CD14-positive monocyte (primary cell): ENCODE measurements around the gene LARGE2. TPM values are rescaled to one million over a fixed set of nuclear protein-coding genes. Genes with fewer than 3 reads are reported as not detected.
A peak's percentile ranks its signal among the peaks of the same experiment; 100 is the strongest.

Experiments
- DNase-seq, 3 donors: peaks; one replicate each; pipeline ENCODE4 v3.0.0-alpha.2; 2011 to 2022
- H2AFZ ChIP-seq: 2 replicates; pipeline ENCODE4 v1.6.0; 2012; ENCODE audit warnings: mild to moderate bottlenecking, low read depth, low read length, inconsistent platforms; ENCODE audit not compliant: insufficient read depth, poor library complexity, severe bottlenecking
- H3K27ac ChIP-seq, 2 donors: 1 replicate in 1 of 2; 2 replicates in 1 of 2; pipeline ENCODE4 v1.5.1; 2012 to 2013; ENCODE audit warnings: low read length in 2 of 2, control low read depth in 1 of 2, inconsistent platforms in 1 of 2, low read depth in 1 of 2, mild to moderate bottlenecking in 1 of 2
- H3K27me3 ChIP-seq, 2 donors: one replicate each; pipeline versions ENCODE4 v1.6.0 to v1.6.1; 2011 to 2013; ENCODE audit warnings: low read length in 2 of 2; ENCODE audit not compliant: control insufficient read depth in 2 of 2, insufficient read depth in 2 of 2
- H3K36me3 ChIP-seq, 2 donors: replicated peaks in 1 of 2; 1 replicate in 1 of 2; 2 replicates in 1 of 2; pipeline versions ENCODE4 v1.5.1 to v1.6.1; 2012 to 2013; ENCODE audit warnings: low read length in 2 of 2, control low read depth in 1 of 2, inconsistent platforms in 1 of 2, mild to moderate bottlenecking in 1 of 2; ENCODE audit not compliant: insufficient read depth in 2 of 2, control insufficient read depth in 1 of 2
- H3K4me1 ChIP-seq, 2 donors: 1 replicate in 1 of 2; 2 replicates in 1 of 2; pipeline versions ENCODE4 v1.5.1 to v1.6.1; 2012 to 2013; ENCODE audit warnings: low read length in 2 of 2, control low read depth in 1 of 2, inconsistent platforms in 1 of 2, mild to moderate bottlenecking in 1 of 2, moderate library complexity in 1 of 2; ENCODE audit not compliant: insufficient read depth in 2 of 2, control insufficient read depth in 1 of 2
- H3K4me2 ChIP-seq: replicated peaks from 2 replicates; pipeline ENCODE3; 2012; ENCODE audit warnings: low read length, moderate library complexity, mild to moderate bottlenecking; ENCODE audit not compliant: poor library complexity, severe bottlenecking; ENCODE audit errors: extremely low read depth
- H3K4me3 ChIP-seq, 3 experiments: fragments of 200-600 bp in 1 of 3; sonication (generic) in 1 of 3; replicated peaks in 1 of 3; 1 replicate in 2 of 3; 2 replicates in 1 of 3; pipeline ENCODE4 v1.5.1; 2011 to 2013; ENCODE audit warnings: low read length in 3 of 3, mild to moderate bottlenecking in 3 of 3, control low read depth in 2 of 3, low read depth in 2 of 3, inconsistent platforms in 1 of 3, moderate library complexity in 1 of 3
- H3K79me2 ChIP-seq: 2 replicates; pipeline ENCODE4 v1.6.0; 2012; ENCODE audit warnings: mild to moderate bottlenecking, control low read depth, inconsistent platforms, low read length, moderate library complexity; ENCODE audit not compliant: insufficient read depth
- H3K9ac ChIP-seq: 2 replicates; pipeline ENCODE4 v1.6.0; 2017; ENCODE audit warnings: low read length, mild to moderate bottlenecking; ENCODE audit not compliant: insufficient read depth, poor library complexity, severe bottlenecking
- H3K9me3 ChIP-seq, 2 donors: replicated peaks in 1 of 2; 1 replicate in 1 of 2; 2 replicates in 1 of 2; pipeline versions ENCODE4 v1.5.1 to v1.6.1; 2012 to 2013; ENCODE audit warnings: low read length in 2 of 2, control low read depth in 1 of 2; ENCODE audit not compliant: control insufficient read depth in 1 of 2, insufficient read depth in 1 of 2
- H4K20me1 ChIP-seq: 2 replicates; pipeline ENCODE4 v1.6.0; 2012; ENCODE audit warnings: mild to moderate bottlenecking, low read length, control low read depth, moderate library complexity; ENCODE audit not compliant: insufficient read depth
- H3K27ac Mint-ChIP-seq, 7 donors: one replicate each; pipeline ENCODE4 v1.8.0; 2020; ENCODE audit warnings: mild to moderate bottlenecking in 7 of 7, mixed read lengths in 7 of 7, moderate library complexity in 6 of 7, inconsistent platforms in 2 of 7
- H3K27me3 Mint-ChIP-seq, 3 donors: one replicate each; pipeline ENCODE4 v1.8.0; 2021 to 2022; ENCODE audit warnings: low read depth in 3 of 3, mild to moderate bottlenecking in 3 of 3, mixed read lengths in 3 of 3, moderate library complexity in 3 of 3, inconsistent platforms in 1 of 3
- H3K36me3 Mint-ChIP-seq, 2 donors: one replicate each; pipeline ENCODE4 v1.8.0; 2020; ENCODE audit warnings: mixed read lengths in 2 of 2, inconsistent platforms in 1 of 2, mild to moderate bottlenecking in 1 of 2
- H3K4me1 Mint-ChIP-seq: one replicate; pipeline ENCODE4 v1.8.0; 2020; ENCODE audit warnings: mild to moderate bottlenecking, mixed read lengths
- H3K4me3 Mint-ChIP-seq, 2 donors: one replicate each; pipeline ENCODE4 v1.8.0; 2020; ENCODE audit warnings: mild to moderate bottlenecking in 2 of 2, mixed read lengths in 2 of 2, moderate library complexity in 1 of 2
- H3K9me3 Mint-ChIP-seq, 7 donors: one replicate each; pipeline ENCODE4 v1.8.0; 2020 to 2022; ENCODE audit warnings: mixed read lengths in 7 of 7, mild to moderate bottlenecking in 6 of 7, moderate library complexity in 6 of 7, inconsistent platforms in 2 of 7
- WGBS: methylation state at CpG from one replicate; pipeline ENCODE4 v1.1.5; 2013; ENCODE audit warnings: missing lambda C conversion rate; ENCODE audit not compliant: insufficient coverage; 5-methylcytosine and 5-hydroxymethylcytosine counted together
- intact Hi-C, 2 donors: fragments of 100-400 bp; cut with micrococcal nuclease; formaldehyde crosslinking; loops; one replicate each; pipeline versions ENCODE4 v1.15.0 to v1.15.1; 2023
- polyA plus RNA-seq, 3 donors: library from polyadenylated mRNA; depleted of rRNA in 1 of 3; unstranded in 2 of 3; stranded (reverse) in 1 of 3; fragments of 300-500 nt in 2 of 3; fragments of >200 nt in 1 of 3; fragmentation: Illumina TruSeq in 2 of 3; gene quantifications; 1 replicate in 2 of 3; 2 replicates in 1 of 3; pipeline ENCODE4 v1.2.3, GENCODE V29; 2012 to 2021
- TF ChIP-seq, protein P1 (sequence below): fragments of 200-600 bp; IDR thresholded peaks from one replicate; pipeline ENCODE4 v1.8.0; 2022; ENCODE audit warnings: antibody characterized with exemption, mild to moderate bottlenecking

LARGE2 gene
- polyA plus RNA-seq, 3 donors, result 0.12 TPM; not detected in 2

DNA sequence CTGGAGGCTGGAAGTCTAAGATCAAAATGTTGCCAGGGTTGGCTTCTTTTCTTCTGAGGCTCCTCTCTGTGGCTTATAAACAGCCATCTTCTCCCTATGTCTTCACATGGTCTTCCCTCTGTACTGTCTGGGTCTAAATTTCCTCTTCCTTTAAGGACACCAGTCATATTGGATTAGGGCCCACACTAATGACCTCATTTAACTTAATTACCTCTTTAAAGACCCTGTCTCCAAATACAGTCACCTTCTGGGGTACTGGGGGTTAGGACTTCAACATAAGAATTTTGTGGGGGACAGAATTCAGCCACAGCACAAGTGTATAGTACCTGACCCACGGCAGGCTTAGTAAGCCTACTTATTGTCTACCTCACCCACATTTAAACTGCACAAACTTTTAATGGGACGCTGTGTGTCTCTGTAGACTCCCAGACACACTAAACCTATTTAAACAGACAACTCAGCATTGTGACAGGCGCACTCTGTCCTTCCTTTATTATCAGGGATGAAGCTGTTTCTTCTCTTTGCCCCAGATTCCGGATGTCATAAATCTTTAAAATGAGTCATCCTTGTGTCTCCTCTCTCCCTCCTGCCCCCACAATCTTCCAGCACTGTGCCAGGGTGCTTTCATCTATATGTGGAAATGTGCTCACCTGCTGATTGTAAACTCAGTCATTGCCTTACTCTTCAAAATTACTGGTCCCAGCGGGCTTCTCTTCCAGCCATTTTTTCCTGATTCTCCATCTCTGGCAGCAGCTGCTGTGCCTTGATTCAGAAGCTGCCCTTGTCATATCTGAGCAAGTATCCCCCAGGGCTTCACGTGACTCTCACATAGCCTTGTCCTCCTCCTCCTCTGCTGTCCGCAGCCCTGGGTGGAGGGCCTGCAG, 42.4 kb upstream of the LARGE2 start:
- intact Hi-C loops, result no loop called here
- H3K4me1 Mint-ChIP-seq, result peaks cover under 1% of the 10 kb centered on the region

DNA sequence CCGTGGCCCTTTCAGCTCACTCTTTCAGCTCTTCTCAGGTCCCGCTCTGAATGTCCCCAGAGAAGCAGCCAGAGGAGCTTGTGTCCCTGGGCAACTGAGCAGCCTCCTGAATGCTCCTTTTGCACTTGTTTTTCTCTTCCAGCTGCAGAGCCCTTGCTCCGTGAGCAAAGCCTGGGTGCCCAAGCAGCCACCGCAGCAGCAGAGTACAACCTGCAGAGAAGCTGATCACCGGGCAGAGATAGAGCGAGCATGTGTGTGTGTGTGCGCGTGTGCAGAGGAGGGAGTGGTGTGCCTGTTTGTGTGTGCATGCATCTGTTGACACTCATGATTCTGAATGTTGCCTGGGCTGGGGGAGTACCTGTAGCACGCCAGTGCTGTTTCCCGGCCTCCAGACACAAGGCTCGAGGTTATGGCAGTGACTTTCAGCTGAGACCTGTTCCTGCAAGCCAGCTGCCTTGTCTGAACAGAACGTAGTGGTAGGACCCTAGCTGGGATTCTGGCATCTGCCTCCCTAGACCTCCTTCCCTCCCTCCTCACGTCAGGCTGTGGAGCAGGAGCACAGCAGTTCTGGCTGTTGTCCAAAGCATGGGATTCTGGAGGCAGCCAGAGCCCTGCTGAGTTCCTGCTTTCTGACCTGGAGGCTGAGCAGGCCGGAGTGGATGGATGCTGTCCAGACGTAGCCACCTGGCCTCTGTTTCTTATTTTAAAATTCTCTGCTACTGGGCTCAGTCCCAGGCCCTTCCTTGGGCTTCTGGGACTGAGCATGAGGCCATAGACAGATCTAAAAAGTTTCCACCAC, 41.5 kb upstream of the LARGE2 start:
- peaks cover 0 to 5% (median 0%) of the 10 kb centered on the region in 7 donors for H3K9me3 Mint-ChIP-seq

More for the DNA sequence above, 42.4 kb upstream of the LARGE2 start:
- Mint-ChIP-seq H3K4me3 (no peak overlapping the region), H3K27ac (peak overlapping the region in 1 of 7 donors; percentile 22), H3K27me3 (peaks cover 3 to 8% (median 5%) of the 10 kb centered on the region in 3 donors), H3K9me3 (peaks cover 0 to 4% (median 0%) of the 10 kb centered on the region in 7 donors), H3K36me3 (peaks cover 62 to 66% of the 10 kb centered on the region in 2 donors)
- H3K27me3 ChIP-seq, result peaks cover 0 to 3% of the 10 kb centered on the region in 2 donors
- H2AFZ ChIP-seq, result no peak overlapping the region
- no peaks in the 10 kb centered on the region for H3K4me1 ChIP-seq
- H3K27ac ChIP-seq, result no peak overlapping the region
- no peak overlapping the region for H3K9ac ChIP-seq
- TF ChIP-seq, protein P1, sequence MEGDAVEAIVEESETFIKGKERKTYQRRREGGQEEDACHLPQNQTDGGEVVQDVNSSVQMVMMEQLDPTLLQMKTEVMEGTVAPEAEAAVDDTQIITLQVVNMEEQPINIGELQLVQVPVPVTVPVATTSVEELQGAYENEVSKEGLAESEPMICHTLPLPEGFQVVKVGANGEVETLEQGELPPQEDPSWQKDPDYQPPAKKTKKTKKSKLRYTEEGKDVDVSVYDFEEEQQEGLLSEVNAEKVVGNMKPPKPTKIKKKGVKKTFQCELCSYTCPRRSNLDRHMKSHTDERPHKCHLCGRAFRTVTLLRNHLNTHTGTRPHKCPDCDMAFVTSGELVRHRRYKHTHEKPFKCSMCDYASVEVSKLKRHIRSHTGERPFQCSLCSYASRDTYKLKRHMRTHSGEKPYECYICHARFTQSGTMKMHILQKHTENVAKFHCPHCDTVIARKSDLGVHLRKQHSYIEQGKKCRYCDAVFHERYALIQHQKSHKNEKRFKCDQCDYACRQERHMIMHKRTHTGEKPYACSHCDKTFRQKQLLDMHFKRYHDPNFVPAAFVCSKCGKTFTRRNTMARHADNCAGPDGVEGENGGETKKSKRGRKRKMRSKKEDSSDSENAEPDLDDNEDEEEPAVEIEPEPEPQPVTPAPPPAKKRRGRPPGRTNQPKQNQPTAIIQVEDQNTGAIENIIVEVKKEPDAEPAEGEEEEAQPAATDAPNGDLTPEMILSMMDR, result no peak
- H3K9me3 ChIP-seq, result no peaks in the 10 kb centered on the region
- WGBS, result 95% methylated on average over 4 of the region's 7 CpGs
- no peaks in the 10 kb centered on the region for H3K79me2 ChIP-seq
- peaks cover 14% of the 10 kb centered on the region for H4K20me1 ChIP-seq
- no peak overlapping the region for H3K4me3 ChIP-seq
- no peak overlapping the region for H3K4me2 ChIP-seq
- peaks cover 59 to 68% of the 10 kb centered on the region in 2 donors for H3K36me3 ChIP-seq
- DNase-seq, result no peak

More for the DNA sequence above, 41.5 kb upstream of the LARGE2 start:
- H3K4me1 Mint-ChIP-seq, result peaks cover 3% of the 10 kb centered on the region
- H3K4me3 ChIP-seq, result no peak overlapping the region
- no peak overlapping the region for H3K4me2 ChIP-seq
- H3K9ac ChIP-seq, result no peak overlapping the region
- H3K79me2 ChIP-seq, result no peaks in the 10 kb centered on the region
- H3K27ac ChIP-seq, result no peak overlapping the region
- no peak overlapping the region for H3K27ac Mint-ChIP-seq
- H3K36me3 Mint-ChIP-seq, result peaks cover 54 to 57% of the 10 kb centered on the region in 2 donors
- H2AFZ ChIP-seq, result no peak overlapping the region
- peaks cover 3 to 8% of the 10 kb centered on the region in 2 donors for H3K27me3 ChIP-seq
- TF ChIP-seq, protein P1, result no peak
- H3K36me3 ChIP-seq, result peaks cover 50 to 59% of the 10 kb centered on the region in 2 donors
- H3K9me3 ChIP-seq, result no peaks in the 10 kb centered on the region
- WGBS, result 98% methylated on average over 12 of the region's 15 CpGs
- peaks cover 19% of the 10 kb centered on the region for H4K20me1 ChIP-seq
- intact Hi-C loops, result no loop called here
- peaks cover 8 to 16% (median 8%) of the 10 kb centered on the region in 3 donors for H3K27me3 Mint-ChIP-seq
- no peak overlapping the region for H3K4me3 Mint-ChIP-seq
- DNase-seq, result no peak
- peaks cover 3 to 4% of the 10 kb centered on the region in 2 donors for H3K4me1 ChIP-seq
